Activated CD8-positive, alpha-beta T cell treated with anti-CD3 and anti-CD28 coated beads for 36 hours (primary cell): ENCODE measurements around the gene HDAC5. TPM values are rescaled to one million over a fixed set of nuclear protein-coding genes. Genes with fewer than 3 reads are reported as not detected.

Experiments used
- ATAC-seq: fragments of 200-7000 bp; cut with Tn5 transposase; one replicate; pipeline ENCODE4 v1.10.0; 2021; ENCODE audit warnings: mild to moderate bottlenecking, moderate library complexity
- CTCF ChIA-PET: fragments of 350-600 bp; sonication (Branson Sonifier 250); formaldehyde crosslinking; loops from one replicate; lab custom pipeline; 2021; ENCODE audit warnings: antibody characterized with exemption; lab: Charles Lee
- POLR2A ChIA-PET: fragments of 350-600 bp; sonication (Branson Sonifier 250); formaldehyde crosslinking; loops from one replicate; lab custom pipeline; 2021; ENCODE audit warnings: antibody characterized with exemption; lab: Charles Lee
- DNase-seq: peaks from one replicate; pipeline ENCODE4 v3.0.0-alpha.2; 2020
- H3K27ac Mint-ChIP-seq: one replicate; pipeline ENCODE4 v1.8.0; 2021; ENCODE audit warnings: mild to moderate bottlenecking, mixed read lengths
- H3K27me3 Mint-ChIP-seq: one replicate; pipeline ENCODE4 v1.8.0; 2021; ENCODE audit warnings: mixed read lengths
- H3K36me3 Mint-ChIP-seq: one replicate; pipeline ENCODE4 v1.8.0; 2021; ENCODE audit warnings: low read depth, mixed read lengths
- H3K4me1 Mint-ChIP-seq: one replicate; pipeline ENCODE4 v1.8.0; 2021; ENCODE audit warnings: low read depth, mixed read lengths
- H3K4me3 Mint-ChIP-seq: one replicate; pipeline ENCODE4 v1.8.0; 2021; ENCODE audit warnings: mild to moderate bottlenecking, moderate library complexity, mixed read lengths
- H3K9me3 Mint-ChIP-seq: one replicate; pipeline ENCODE4 v1.8.0; 2021; ENCODE audit warnings: mixed read lengths
- CTCF ChIP-seq: fragments of 200-600 bp; IDR thresholded peaks from one replicate; pipeline ENCODE4 v1.8.0; 2022; ENCODE audit warnings: antibody characterized with exemption, mild to moderate bottlenecking
- intact Hi-C: fragments of 100-400 bp; cut with micrococcal nuclease; formaldehyde crosslinking; loops from one replicate; pipeline ENCODE4 v1.10.0; 2022
- total RNA-seq, 2 experiments: library from RNA; stranded (reverse); gene quantifications; one replicate each; pipeline ENCODE4 v1.2.3, GENCODE V29; 2021

The HDAC5 gene
- total RNA-seq, 2 experiments from 2014 or later: 19.1 to 19.3 TPM

GRCh38 chr17:44092051-44092450 lies 31.4 kb downstream of the HDAC5 start:
- peaks cover 15% of the 10 kb centered on the region for H3K4me1 Mint-ChIP-seq
- H3K36me3 Mint-ChIP-seq: no peaks in the 10 kb centered on the region
- no peak for DNase-seq
- intact Hi-C loops: no loop called here
- H3K27ac Mint-ChIP-seq: no peak overlapping the region
- ChIA-PET CTCF (interaction anchor here (1.5 kb wide), 1 partner anchor 8 kb away, joined by 4 read pairs; no protein-coding TSS in a partner anchor), POLR2A (interaction anchor here (0.9 to 1.5 kb wide), 2 partner anchors 32 to 63 kb away, joined by 3 to 4 read pairs; partner anchors contain the start of gene HDAC5)
- no peak for TF ChIP-seq CTCF
- no peaks in the 10 kb centered on the region for H3K27me3 Mint-ChIP-seq
- H3K9me3 Mint-ChIP-seq: no peaks in the 10 kb centered on the region
- H3K4me3 Mint-ChIP-seq: no peak overlapping the region
- ATAC-seq: no peak

- POLR2A ChIA-PET: interaction anchor here (0.9 to 1.5 kb wide), 2 partner anchors 32 to 64 kb away, joined by 3 to 4 read pairs; partner anchors contain the start of gene HDAC5
- ATAC-seq (no peak), DNase-seq (no peak)
- H3K4me1 Mint-ChIP-seq: peaks cover 22% of the 10 kb centered on the region
- H3K27ac Mint-ChIP-seq: no peak overlapping the region
- H3K4me3 Mint-ChIP-seq: no peak overlapping the region
- CTCF ChIA-PET: interaction anchor here (1.5 kb wide), 1 partner anchor 8 kb away, joined by 4 read pairs; no protein-coding TSS in a partner anchor
- no peaks in the 10 kb centered on the region for H3K9me3 Mint-ChIP-seq
- no peak for TF ChIP-seq CTCF
- H3K27me3 Mint-ChIP-seq: no peaks in the 10 kb centered on the region
- H3K36me3 Mint-ChIP-seq: no peaks in the 10 kb centered on the region
- intact Hi-C loops: no loop called here
Observed at GRCh38 chr17:44091200-44091997, 32.0 kb downstream of the HDAC5 start.

- no peak for DNase-seq
- Mint-ChIP-seq H3K9me3 (no peaks in the 10 kb centered on the region), H3K36me3 (no peaks in the 10 kb centered on the region), H3K4me1 (peaks cover 16% of the 10 kb centered on the region), H3K27me3 (no peaks in the 10 kb centered on the region), H3K27ac (peak overlapping the region; percentile 31), H3K4me3 (no peak overlapping the region)
- ATAC-seq: no peak
- POLR2A ChIA-PET: interaction anchor here (0.6 to 1.6 kb wide), 5 partner anchors 10 to 81 kb away, joined by 3 to 8 read pairs (median 4); partner anchors contain the start of gene G6PC3
- TF ChIP-seq CTCF: no peak
- intact Hi-C loops: no loop called here
- CTCF ChIA-PET: interaction anchor here (1.3 kb wide), 1 partner anchor 35 kb away, joined by 3 read pairs; the partner anchor contains the start of gene HDAC5
Observed at GRCh38 chr17:44088254-44088653, 35.2 kb downstream of the HDAC5 start.

- TF ChIP-seq CTCF: no peak
- ATAC-seq (no peak), DNase-seq (no peak)
- H3K4me3 Mint-ChIP-seq: no peak overlapping the region
- H3K27me3 Mint-ChIP-seq: no peaks in the 10 kb centered on the region
- H3K27ac Mint-ChIP-seq: peak overlapping the region; percentile 56
- POLR2A ChIA-PET: interaction anchor here (0.6 to 1.6 kb wide), 3 partner anchors 9 to 486 kb away, joined by 3 to 8 read pairs (median 8); partner anchors contain the start of gene G6PC3
- H3K9me3 Mint-ChIP-seq: no peaks in the 10 kb centered on the region
- H3K36me3 Mint-ChIP-seq: peaks cover 3% of the 10 kb centered on the region
- intact Hi-C loops: no loop called here
- peaks cover 16% of the 10 kb centered on the region for H3K4me1 Mint-ChIP-seq
- CTCF ChIA-PET: interaction anchor here (1.3 to 2.0 kb wide), 2 partner anchors 28 to 36 kb away, joined by 3 to 8 read pairs; partner anchors contain the start of gene HDAC5
Observed at GRCh38 chr17:44087319-44087718, 36.1 kb downstream of the HDAC5 start.
